Loucy (cell line): ENCODE data around the gene SLX4.

Experiments used
- H2AFZ ChIP-seq: fragments of 200-600 bp; sonication (generic); 2 replicates; pipeline ENCODE4 v1.6.0; 2016; ENCODE audit warnings: antibody characterized with exemption, mild to moderate bottlenecking, low read length, moderate library complexity
- H3F3A ChIP-seq: fragments of 200-600 bp; 2 replicates; pipeline ENCODE4 v1.6.0; 2016; ENCODE audit warnings: antibody characterized with exemption, low read depth, mild to moderate bottlenecking
- H3K27me3 ChIP-seq: fragments of 200-600 bp; sonication (generic); 2 replicates; pipeline ENCODE4 v1.6.1; 2014; ENCODE audit warnings: low read length, mild to moderate bottlenecking; ENCODE audit not compliant: insufficient read depth, poor library complexity, severe bottlenecking
- H3K36me3 ChIP-seq: fragments of 200-600 bp; sonication (generic); 2 replicates; pipeline ENCODE4 v1.6.1; 2016; ENCODE audit warnings: low read length; ENCODE audit not compliant: insufficient read depth
- H3K4me1 ChIP-seq: fragments of 200-600 bp; sonication (generic); 2 replicates; pipeline ENCODE4 v1.5.1; 2014; ENCODE audit warnings: low read length, mild to moderate bottlenecking; ENCODE audit not compliant: insufficient read depth, poor library complexity, severe bottlenecking
- H3K4me2 ChIP-seq: fragments of 200-600 bp; sonication (generic); 2 replicates; pipeline ENCODE4 v1.6.0; 2014; ENCODE audit warnings: antibody characterized with exemption, low read length, low read depth, mild to moderate bottlenecking; ENCODE audit not compliant: poor library complexity, severe bottlenecking
- H3K4me3 ChIP-seq: fragments of 200-600 bp; sonication (generic); 2 replicates; pipeline ENCODE4 v1.5.1; 2014; ENCODE audit warnings: low read length, mild to moderate bottlenecking, mixed read lengths; ENCODE audit not compliant: poor library complexity, severe bottlenecking
- H3K79me2 ChIP-seq: fragments of 200-600 bp; sonication (generic); 2 replicates; pipeline ENCODE4 v1.6.1; 2014; ENCODE audit warnings: low read length; ENCODE audit not compliant: insufficient read depth
- H3K9ac ChIP-seq: fragments of 200-600 bp; sonication (generic); 2 replicates; pipeline ENCODE4 v1.6.0; 2014; ENCODE audit warnings: mild to moderate bottlenecking, low read depth, low read length, moderate library complexity; ENCODE audit not compliant: poor library complexity, severe bottlenecking
- H3K9me2 ChIP-seq: fragments of 200-600 bp; sonication (generic); replicated peaks from 2 replicates; pipeline ENCODE4 v1.6.1; 2016; ENCODE audit warnings: low read depth, low read length, mixed read lengths
- H3K9me3 ChIP-seq: fragments of 200-600 bp; sonication (generic); 2 replicates; pipeline ENCODE4 v1.6.1; 2014; ENCODE audit warnings: mild to moderate bottlenecking, antibody characterized with exemption, low read length, low read depth; ENCODE audit not compliant: insufficient read depth
- H4K20me1 ChIP-seq: fragments of 200-600 bp; sonication (generic); 2 replicates; pipeline ENCODE4 v1.6.0; 2014; ENCODE audit warnings: antibody characterized with exemption, low read length, mild to moderate bottlenecking; ENCODE audit not compliant: insufficient read depth, poor library complexity, severe bottlenecking
- CTCF ChIP-seq: fragments of 200-600 bp; sonication (generic); conservative IDR thresholded peaks from 2 replicates; pipeline ENCODE4 v1.5.1; 2014; ENCODE audit warnings: mild to moderate bottlenecking, antibody characterized with exemption, low read length
- EZH2phosphoT487 ChIP-seq: fragments of 200-600 bp; IDR thresholded peaks from 2 replicates; pipeline ENCODE4 v1.6.1; 2018; ENCODE audit warnings: antibody characterized with exemption, mild to moderate bottlenecking, moderate library complexity, borderline replicate concordance

Gene SLX4

GRCh38 chr16:3645504-3646347, 34.3 kb upstream of the SLX4 start:
- H3K9me2 ChIP-seq, result no peaks in the 10 kb centered on the region
- no peaks in the 10 kb centered on the region for H4K20me1 ChIP-seq
- no peaks in the 10 kb centered on the region for H3K4me1 ChIP-seq
- H3K27me3 ChIP-seq, result no peaks in the 10 kb centered on the region
- TF ChIP-seq CTCF (no peak), EZH2phosphoT487 (no peak)
- H3K79me2 ChIP-seq, result no peaks in the 10 kb centered on the region
- no peak overlapping the region for H2AFZ ChIP-seq
- H3K9me3 ChIP-seq, result no peaks in the 10 kb centered on the region
- H3K4me2 ChIP-seq, result no peak overlapping the region
- no peak overlapping the region for H3K4me3 ChIP-seq
- H3K9ac ChIP-seq, result no peak overlapping the region
- H3K36me3 ChIP-seq, result no peaks in the 10 kb centered on the region
- H3F3A ChIP-seq, result no peaks in the 10 kb centered on the region

- Histone ChIP-seq H2AFZ (no peak overlapping the region), H4K20me1 (no peaks in the 10 kb centered on the region), H3K9me3 (no peaks in the 10 kb centered on the region), H3K4me3 (no peak overlapping the region), H3K36me3 (no peaks in the 10 kb centered on the region), H3K9me2 (no peaks in the 10 kb centered on the region), H3K79me2 (no peaks in the 10 kb centered on the region), H3K9ac (no peak overlapping the region), H3K4me2 (no peak overlapping the region), H3K4me1 (no peaks in the 10 kb centered on the region), H3F3A (no peaks in the 10 kb centered on the region), H3K27me3 (no peaks in the 10 kb centered on the region)
- no peak for TF ChIP-seq EZH2phosphoT487
- TF ChIP-seq CTCF, result no peak
Observed at GRCh38 chr16:3645108-3645503, 33.7 kb upstream of the SLX4 start.

GRCh38 chr16:3643095-3643730, 31.8 kb upstream of the SLX4 start:
- Histone ChIP-seq H3K9ac (no peak overlapping the region), H3K4me2 (no peak overlapping the region)

More at GRCh38 chr16:3643095-3643730, 31.8 kb upstream of the SLX4 start:
- Histone ChIP-seq H3K4me1 (no peaks in the 10 kb centered on the region), H3K79me2 (peaks cover 5% of the 10 kb centered on the region; the same call in 1 of the 2 replicates), H3F3A (no peaks in the 10 kb centered on the region), H3K36me3 (no peaks in the 10 kb centered on the region), H3K4me3 (no peak overlapping the region), H2AFZ (no peak overlapping the region), H3K9me3 (no peaks in the 10 kb centered on the region), H4K20me1 (no peaks in the 10 kb centered on the region), H3K27me3 (no peaks in the 10 kb centered on the region), H3K9me2 (no peaks in the 10 kb centered on the region)
- no peak for TF ChIP-seq EZH2phosphoT487
- TF ChIP-seq CTCF, result no peak
